ENCODE data around the gene CARHSP1.
"Not testable (repeated sequence)": the region's sequence is repeated elsewhere in the genome, so short reads cannot be mapped to it uniquely, and the experiment has no call there.

Gene CARHSP1

GRCh38 chr16:8842016-8842415 is 26.8 kb downstream of the CARHSP1 start:
- H3K36me3 ChIP-seq (ENCODE audit: control insufficient read depth, insufficient read depth, low read length): not testable (repeated sequence)

GRCh38 chr16:8837594-8837993 is 31.2 kb downstream of the CARHSP1 start:
- H3K4me3 ChIP-seq (ENCODE audit: low read depth, low read length); H3K9ac ChIP-seq (ENCODE audit: low read depth, low read length); H3K4me1 ChIP-seq (ENCODE audit: control insufficient read depth, insufficient read depth, low read length); H3K27ac ChIP-seq (ENCODE audit: low read depth, low read length); H3K9me3 ChIP-seq (ENCODE audit: control insufficient read depth, insufficient read depth, low read length); H3K36me3 ChIP-seq (ENCODE audit: control insufficient read depth, insufficient read depth, low read length); H3K27me3 ChIP-seq (ENCODE audit: control insufficient read depth, insufficient read depth, low read length): not testable (repeated sequence)

More at GRCh38 chr16:8842016-8842415, 26.8 kb downstream of the CARHSP1 start:
- H3K4me3 ChIP-seq (ENCODE audit: low read depth, low read length); H3K27me3 ChIP-seq (ENCODE audit: control insufficient read depth, insufficient read depth, low read length); H3K9ac ChIP-seq (ENCODE audit: low read depth, low read length); H3K9me3 ChIP-seq (ENCODE audit: control insufficient read depth, insufficient read depth, low read length); H3K27ac ChIP-seq (ENCODE audit: low read depth, low read length); H3K4me1 ChIP-seq (ENCODE audit: control insufficient read depth, insufficient read depth, low read length): not testable (repeated sequence)

GRCh38 chr16:8836797-8837196 is 32.0 kb downstream of the CARHSP1 start:
- not testable (repeated sequence) for H3K27me3 ChIP-seq (ENCODE audit: control insufficient read depth, insufficient read depth, low read length)

GRCh38 chr16:8832717-8833105 is 36.1 kb downstream of the CARHSP1 start:
- Histone ChIP-seq H3K27me3 (ENCODE audit: control insufficient read depth, insufficient read depth, low read length) (no peaks in the 10 kb centered on the region), H3K4me3 (ENCODE audit: low read depth, low read length) (no peak overlapping the region), H3K9me3 (ENCODE audit: control insufficient read depth, insufficient read depth, low read length) (no peaks in the 10 kb centered on the region), H3K27ac (ENCODE audit: low read depth, low read length) (peak overlapping the region; percentile 96), H3K9ac (ENCODE audit: low read depth, low read length) (peak overlapping the region; percentile 69), H3K4me1 (ENCODE audit: control insufficient read depth, insufficient read depth, low read length) (peaks cover 34% of the 10 kb centered on the region), H3K36me3 (ENCODE audit: control insufficient read depth, insufficient read depth, low read length) (peaks cover 20% of the 10 kb centered on the region)

More at GRCh38 chr16:8836797-8837196, 32.0 kb downstream of the CARHSP1 start:
- peaks cover 13% of the 10 kb centered on the region for H3K4me1 ChIP-seq (ENCODE audit: control insufficient read depth, insufficient read depth, low read length)
- H3K9me3 ChIP-seq (ENCODE audit: control insufficient read depth, insufficient read depth, low read length); H3K4me3 ChIP-seq (ENCODE audit: low read depth, low read length); H3K27ac ChIP-seq (ENCODE audit: low read depth, low read length); H3K36me3 ChIP-seq (ENCODE audit: control insufficient read depth, insufficient read depth, low read length); H3K9ac ChIP-seq (ENCODE audit: low read depth, low read length): not testable (repeated sequence)

- Histone ChIP-seq H3K4me3 (ENCODE audit: low read depth, low read length) (no peak overlapping the region), H3K9me3 (ENCODE audit: control insufficient read depth, insufficient read depth, low read length) (no peaks in the 10 kb centered on the region), H3K27me3 (ENCODE audit: control insufficient read depth, insufficient read depth, low read length) (no peaks in the 10 kb centered on the region), H3K36me3 (ENCODE audit: control insufficient read depth, insufficient read depth, low read length) (peaks cover 20% of the 10 kb centered on the region), H3K9ac (ENCODE audit: low read depth, low read length) (peak overlapping the region; percentile 69), H3K27ac (ENCODE audit: low read depth, low read length) (peak overlapping the region; percentile 96), H3K4me1 (ENCODE audit: control insufficient read depth, insufficient read depth, low read length) (peaks cover 34% of the 10 kb centered on the region)
Measured at GRCh38 chr16:8831871-8832716, 36.7 kb downstream of the CARHSP1 start.

GRCh38 chr16:8831450-8831849 is 37.4 kb downstream of the CARHSP1 start:
- peak overlapping the region; percentile 96 for H3K27ac ChIP-seq (ENCODE audit: low read depth, low read length)
- no peaks in the 10 kb centered on the region for H3K27me3 ChIP-seq (ENCODE audit: control insufficient read depth, insufficient read depth, low read length)
- H3K9ac ChIP-seq (ENCODE audit: low read depth, low read length): peak overlapping the region; percentile 69
- peaks cover 26% of the 10 kb centered on the region for H3K36me3 ChIP-seq (ENCODE audit: control insufficient read depth, insufficient read depth, low read length)
- no peaks in the 10 kb centered on the region for H3K9me3 ChIP-seq (ENCODE audit: control insufficient read depth, insufficient read depth, low read length)
- H3K4me1 ChIP-seq (ENCODE audit: control insufficient read depth, insufficient read depth, low read length): peaks cover 34% of the 10 kb centered on the region
- no peak overlapping the region for H3K4me3 ChIP-seq (ENCODE audit: low read depth, low read length)

GRCh38 chr16:8828541-8829165 is 40.2 kb downstream of the CARHSP1 start:
- Histone ChIP-seq H3K9me3 (ENCODE audit: control insufficient read depth, insufficient read depth, low read length) (no peaks in the 10 kb centered on the region), H3K27me3 (ENCODE audit: control insufficient read depth, insufficient read depth, low read length) (no peaks in the 10 kb centered on the region), H3K4me1 (ENCODE audit: control insufficient read depth, insufficient read depth, low read length) (peaks cover 31% of the 10 kb centered on the region), H3K4me3 (ENCODE audit: low read depth, low read length) (no peak overlapping the region), H3K27ac (ENCODE audit: low read depth, low read length) (peak overlapping the region; percentile 52), H3K9ac (ENCODE audit: low read depth, low read length) (no peak overlapping the region), H3K36me3 (ENCODE audit: control insufficient read depth, insufficient read depth, low read length) (peaks cover 50% of the 10 kb centered on the region)

GRCh38 chr16:8826278-8826879 is 42.4 kb downstream of the CARHSP1 start:
- Histone ChIP-seq H3K4me1 (ENCODE audit: control insufficient read depth, insufficient read depth, low read length) (peaks cover 27% of the 10 kb centered on the region), H3K9me3 (ENCODE audit: control insufficient read depth, insufficient read depth, low read length) (no peaks in the 10 kb centered on the region), H3K27me3 (ENCODE audit: control insufficient read depth, insufficient read depth, low read length) (no peaks in the 10 kb centered on the region), H3K9ac (ENCODE audit: low read depth, low read length) (no peak overlapping the region), H3K27ac (ENCODE audit: low read depth, low read length) (no peak overlapping the region), H3K36me3 (ENCODE audit: control insufficient read depth, insufficient read depth, low read length) (peaks cover 63% of the 10 kb centered on the region), H3K4me3 (ENCODE audit: low read depth, low read length) (no peak overlapping the region)

- H3K4me1 ChIP-seq (ENCODE audit: control insufficient read depth, insufficient read depth, low read length): peaks cover 10% of the 10 kb centered on the region; the same call in 1 of the 2 replicates
- H3K9ac ChIP-seq (ENCODE audit: low read depth, low read length): no peak overlapping the region
- peaks cover 79% of the 10 kb centered on the region for H3K36me3 ChIP-seq (ENCODE audit: control insufficient read depth, insufficient read depth, low read length)
- no peaks in the 10 kb centered on the region for H3K27me3 ChIP-seq (ENCODE audit: control insufficient read depth, insufficient read depth, low read length)
- H3K9me3 ChIP-seq (ENCODE audit: control insufficient read depth, insufficient read depth, low read length): no peaks in the 10 kb centered on the region
- H3K27ac ChIP-seq (ENCODE audit: low read depth, low read length): no peak overlapping the region
- H3K4me3 ChIP-seq (ENCODE audit: low read depth, low read length): no peak overlapping the region
Measured at GRCh38 chr16:8822403-8822802, 46.4 kb downstream of the CARHSP1 start.

GRCh38 chr16:8819411-8820034 is 49.3 kb downstream of the CARHSP1 start:
- Histone ChIP-seq H3K27ac (ENCODE audit: low read depth, low read length) (no peak overlapping the region), H3K27me3 (ENCODE audit: control insufficient read depth, insufficient read depth, low read length) (no peaks in the 10 kb centered on the region), H3K4me1 (ENCODE audit: control insufficient read depth, insufficient read depth, low read length) (peaks cover 10% of the 10 kb centered on the region; the same call in 1 of the 2 replicates), H3K4me3 (ENCODE audit: low read depth, low read length) (no peak overlapping the region), H3K36me3 (ENCODE audit: control insufficient read depth, insufficient read depth, low read length) (peaks cover 80% of the 10 kb centered on the region), H3K9me3 (ENCODE audit: control insufficient read depth, insufficient read depth, low read length) (no peaks in the 10 kb centered on the region), H3K9ac (ENCODE audit: low read depth, low read length) (no peak overlapping the region)
